Fibroblast of villous mesenchyme (primary cell): ENCODE data around the gene MTUS2. TPM values are rescaled to one million over a fixed set of nuclear protein-coding genes. Genes with fewer than 3 reads are reported as not detected.

ENCODE experiments used
- DNase-seq: peaks from one replicate; pipeline ENCODE4 v3.0.0-alpha.2; 2010; ENCODE audit warnings: low read depth
- H3K4me3 ChIP-seq: 2 replicates; pipeline ENCODE4 v1.5.1; 2011; ENCODE audit warnings: low read depth, mild to moderate bottlenecking, low read length
- CTCF ChIP-seq: IDR thresholded peaks from 2 replicates; pipeline ENCODE4 v1.5.1; 2012; ENCODE audit warnings: low read depth, mild to moderate bottlenecking, low read length; ENCODE audit not compliant: insufficient read depth
- total RNA-seq: library from RNA; depleted of rRNA; stranded (reverse); fragments of >200 nt; gene quantifications from 2 replicates; pipeline ENCODE4 v1.2.3, GENCODE V29; 2012

Gene MTUS2
- total RNA-seq, 1 donor, result 1.3 TPM

DNA sequence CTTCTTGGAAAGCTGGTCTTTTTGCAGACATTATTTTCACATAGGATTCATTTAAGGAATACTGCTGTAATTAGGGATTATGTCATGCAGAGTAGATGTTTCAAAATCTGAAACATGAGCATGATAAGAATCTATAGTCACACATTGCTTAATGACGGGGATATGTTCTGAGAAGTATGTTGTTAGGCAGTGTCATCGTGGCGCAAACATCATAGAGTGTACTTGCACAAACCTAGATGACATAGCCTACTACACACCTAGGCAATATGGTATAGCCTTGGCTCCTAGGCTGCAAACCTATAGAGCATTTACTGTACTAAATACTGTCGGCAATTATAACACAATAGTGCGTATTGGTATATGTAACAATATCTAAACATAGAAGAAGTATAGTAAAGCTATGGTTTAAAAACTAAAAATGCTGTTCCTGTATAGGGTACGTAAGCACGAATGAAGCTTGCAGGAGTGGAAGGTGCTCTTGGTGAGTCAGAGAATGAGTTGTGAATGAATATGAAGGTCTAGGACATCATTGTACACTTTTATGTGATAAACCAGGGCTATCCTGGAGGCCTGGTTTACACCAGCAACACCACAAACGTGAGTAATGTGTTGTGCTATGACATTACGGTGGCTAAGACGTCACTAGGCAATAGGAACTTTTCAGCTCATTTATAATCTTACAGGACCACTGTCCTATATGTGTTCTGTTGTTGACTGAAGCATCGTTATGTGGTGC is 283.1 kb downstream of the MTUS2 start:
- TF ChIP-seq CTCF, result no peak
- H3K4me3 ChIP-seq, result no peak overlapping the region
- DNase-seq, result no peak

DNA sequence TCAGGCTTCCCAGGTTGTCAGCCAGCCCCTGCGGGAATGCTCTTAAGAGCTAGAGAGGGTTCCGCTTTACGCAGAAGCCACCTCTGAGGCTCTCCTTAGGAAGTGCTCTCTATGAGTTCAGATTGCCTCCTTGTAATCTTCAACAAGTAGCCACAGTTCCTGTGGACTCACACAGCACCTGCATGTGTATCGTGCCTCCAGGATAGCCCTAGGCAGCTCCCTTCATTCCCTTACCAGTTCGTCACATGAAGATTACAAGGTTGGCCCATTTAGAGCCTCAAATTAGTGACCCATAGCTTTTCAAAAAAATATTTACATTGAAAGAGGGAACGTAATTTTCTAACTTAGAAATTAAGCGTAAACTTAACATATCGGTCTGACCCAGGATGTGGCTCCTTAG is 284.3 kb downstream of the MTUS2 start:
- DNase-seq, result no peak
- no peak overlapping the region for H3K4me3 ChIP-seq
- no peak for TF ChIP-seq CTCF

DNA sequence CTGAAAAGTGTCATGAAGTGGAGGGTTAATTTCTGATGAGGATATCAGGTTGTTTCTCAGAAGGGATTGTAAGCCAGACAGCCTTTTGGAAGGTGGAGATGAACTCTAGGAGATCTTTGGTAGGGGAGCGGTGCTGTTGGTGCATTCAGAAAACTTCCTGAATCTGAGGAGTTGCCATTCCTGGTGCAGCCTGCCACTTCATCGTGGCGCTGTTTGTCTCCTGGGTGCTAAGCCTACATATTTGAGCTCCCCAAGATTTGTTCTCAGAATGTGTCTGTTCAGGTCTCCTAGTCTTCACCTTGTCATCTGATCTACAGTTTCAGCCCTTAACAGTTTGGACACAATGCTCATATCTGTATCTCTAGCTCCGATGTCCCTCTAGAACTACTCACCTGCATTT is 285.6 kb downstream of the MTUS2 start:
- no peak overlapping the region for H3K4me3 ChIP-seq
- no peak for DNase-seq
- no peak for TF ChIP-seq CTCF

GRCh38 chr13:29106651-29107050 is 286.5 kb downstream of the MTUS2 start:
- DNase-seq, result no peak
- TF ChIP-seq CTCF, result no peak
- H3K4me3 ChIP-seq, result no peak overlapping the region

- no peak for DNase-seq
- TF ChIP-seq CTCF, result no peak
- no peak overlapping the region for H3K4me3 ChIP-seq
These were observed 288.1 kb downstream of the MTUS2 start for GRCh38 chr13:29108068-29108786.

DNA sequence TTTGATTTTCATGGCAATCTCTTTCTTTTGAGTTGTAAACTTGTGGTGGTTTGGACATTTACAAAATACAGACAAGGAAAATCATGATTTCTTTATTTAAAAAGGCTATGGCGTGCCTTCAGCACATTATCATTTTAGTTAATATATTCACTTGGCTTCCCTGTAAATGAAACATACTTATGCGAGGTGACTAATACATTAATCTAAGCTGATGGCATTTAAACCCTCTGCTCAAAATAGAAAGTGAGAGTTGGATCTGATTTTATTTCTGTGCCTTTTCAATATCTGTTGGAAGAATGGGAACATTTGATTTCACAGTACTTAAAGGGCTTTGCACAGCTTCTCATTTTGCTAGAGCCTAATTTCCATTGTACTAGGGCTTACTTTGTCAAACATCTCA is 289.8 kb downstream of the MTUS2 start:
- TF ChIP-seq CTCF, result no peak
- no peak for DNase-seq

More for the DNA sequence above, 289.8 kb downstream of the MTUS2 start:
- no peak overlapping the region for H3K4me3 ChIP-seq
